ENCODE measurements around the gene PDLIM5. TPM values are rescaled to one million over a fixed set of nuclear protein-coding genes. Genes with fewer than 3 reads are reported as not detected.
"Not testable (repeated sequence)": the region's sequence is repeated elsewhere in the genome, so short reads cannot be mapped to it uniquely, and the experiment has no call there.

Gene PDLIM5
- total RNA-seq (1,000 to 10,000 TPM in 7 of 9 donors, 100 to 1,000 TPM in 2; 814 to 1,378 (median 1,064) TPM), polyA plus RNA-seq (100 to 1,000 TPM; 262 to 648 TPM)
- long read RNA-seq, donor 1, full-length matches to known transcripts: 23 of 1,018 reads
- long read RNA-seq, donor 1, partial matches to known transcripts: 172 of 1,018 reads
- long read RNA-seq, donor 1, other reads (novel, unspliced or antisense): 823 of 1,018 reads
- long read RNA-seq, donor 2, full-length matches to known transcripts: 78 of 2,489 reads
- long read RNA-seq, donor 2, partial matches to known transcripts: 474 of 2,489 reads
- long read RNA-seq, donor 2, other reads (novel, unspliced or antisense): 1,937 of 2,489 reads
- long read RNA-seq, donor 3, full-length matches to known transcripts: 13 of 500 reads
- long read RNA-seq, donor 3, partial matches to known transcripts: 89 of 500 reads
- long read RNA-seq, donor 3, other reads (novel, unspliced or antisense): 398 of 500 reads

GRCh38 chr4:94451695-94452475, at the start of gene PDLIM5:
PDLIM5 (plus strand) TSS chr4:94451942; CDS start chr4:94455289, 3,347 bp downstream.
- no peaks in the 10 kb centered on the region for H3K27me3 ChIP-seq
- H3K27ac ChIP-seq: peak within 1 kb of the TSS; percentile 96 to 100 (median 99)
- H3K4me1 ChIP-seq: peaks cover 0 to 46% (median 18%) of the 10 kb centered on the region in 12 donors
- peak; percentile 93 to 96 (median 94) for DNase-seq
- ATAC-seq: peak; percentile 86 to 96 (median 92)
- H3K36me3 ChIP-seq: peaks cover 0 to 19% (median 15%) of the 10 kb centered on the region in 9 donors
- 0 to 1% (median 0%) methylated on average over 42 to 88 of the region's 88 CpGs for WGBS, 4 donors
- no peaks in the 10 kb centered on the region for H3K9me3 ChIP-seq
- TF ChIP-seq POLR2A (IDR thresholded peaks at IDR 0.05): peak in 1 of 2 donors; percentile 98
- TF ChIP-seq, protein P1, sequence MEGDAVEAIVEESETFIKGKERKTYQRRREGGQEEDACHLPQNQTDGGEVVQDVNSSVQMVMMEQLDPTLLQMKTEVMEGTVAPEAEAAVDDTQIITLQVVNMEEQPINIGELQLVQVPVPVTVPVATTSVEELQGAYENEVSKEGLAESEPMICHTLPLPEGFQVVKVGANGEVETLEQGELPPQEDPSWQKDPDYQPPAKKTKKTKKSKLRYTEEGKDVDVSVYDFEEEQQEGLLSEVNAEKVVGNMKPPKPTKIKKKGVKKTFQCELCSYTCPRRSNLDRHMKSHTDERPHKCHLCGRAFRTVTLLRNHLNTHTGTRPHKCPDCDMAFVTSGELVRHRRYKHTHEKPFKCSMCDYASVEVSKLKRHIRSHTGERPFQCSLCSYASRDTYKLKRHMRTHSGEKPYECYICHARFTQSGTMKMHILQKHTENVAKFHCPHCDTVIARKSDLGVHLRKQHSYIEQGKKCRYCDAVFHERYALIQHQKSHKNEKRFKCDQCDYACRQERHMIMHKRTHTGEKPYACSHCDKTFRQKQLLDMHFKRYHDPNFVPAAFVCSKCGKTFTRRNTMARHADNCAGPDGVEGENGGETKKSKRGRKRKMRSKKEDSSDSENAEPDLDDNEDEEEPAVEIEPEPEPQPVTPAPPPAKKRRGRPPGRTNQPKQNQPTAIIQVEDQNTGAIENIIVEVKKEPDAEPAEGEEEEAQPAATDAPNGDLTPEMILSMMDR (IDR thresholded peaks at IDR 0.05): peak in 1 of 12 donors; percentile 3
- H3K4me3 ChIP-seq: peak within 1 kb of the TSS; percentile 67 to 99 (median 92)
- intact Hi-C loops (cut with DNase I): loop anchor here (2.0 to 10.0 kb wide), 14 partner anchors 39 to 150 kb away; no protein-coding TSS in a partner anchor

- H3K27me3 ChIP-seq, H3K36me3 ChIP-seq, H3K27ac ChIP-seq, DNase-seq, H3K9me3 ChIP-seq, H3K4me3 ChIP-seq, ATAC-seq: not testable (repeated sequence)
- intact Hi-C loops (cut with DNase I): loop anchor here in 1 of 10 donors (10.0 kb wide), 1 partner anchor 122 kb away; no protein-coding TSS in a partner anchor
- WGBS, 4 donors: 95 to 97% (median 96%) methylated on average over 4 of the region's 4 CpGs
- peaks cover 0 to 33% (median 13%) of the 10 kb centered on the region in 12 donors for H3K4me1 ChIP-seq
Measured at GRCh38 chr4:94402439-94402838, 49.3 kb upstream of the PDLIM5 start.

DNA sequence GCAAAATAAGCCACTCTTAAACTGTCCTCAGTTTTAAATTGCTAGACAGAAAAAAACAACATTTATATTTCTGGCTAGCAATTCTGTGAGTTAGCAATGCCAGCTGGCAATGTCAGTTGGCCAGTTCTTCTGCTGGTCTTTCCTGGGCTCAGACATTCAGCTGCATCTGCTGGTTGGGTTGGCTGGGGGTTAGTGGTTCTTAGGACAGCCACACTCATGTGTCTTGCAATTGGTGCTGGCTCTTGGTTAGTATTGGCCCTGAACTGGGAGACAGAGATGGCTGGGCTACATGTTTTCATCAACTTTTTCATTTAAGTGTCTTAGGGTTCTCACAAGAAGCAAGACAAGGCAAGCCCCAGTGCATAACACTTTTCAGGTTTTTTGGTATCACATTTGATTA, 48.0 kb upstream of the PDLIM5 start:
- Histone ChIP-seq H3K36me3 (no peaks in the 10 kb centered on the region), H3K9me3 (peaks cover 0 to 5% (median 0%) of the 10 kb centered on the region in 12 donors), H3K4me1 (peaks cover 0 to 40% (median 13%) of the 10 kb centered on the region in 12 donors), H3K4me3 (no peak overlapping the region), H3K27me3 (no peaks in the 10 kb centered on the region), H3K27ac (peak overlapping the region in 3 of 12 donors; percentile 7 to 24 (median 7))
- no peak for TF ChIP-seq POLR2A (IDR thresholded peaks at IDR 0.05)
- TF ChIP-seq, protein P1 (IDR thresholded peaks at IDR 0.05): no peak
- DNase-seq: peak in 2 of 5 donors; percentile 18 to 44
- no peak for ATAC-seq
- intact Hi-C loops (cut with DNase I): loop anchor here in 1 of 10 donors (10.0 kb wide), 1 partner anchor 121 kb away; no protein-coding TSS in a partner anchor

- Histone ChIP-seq H3K27ac (peak overlapping the region; percentile 65 to 94 (median 83)), H3K4me3 (peak overlapping the region in 4 of 12 donors; percentile 4 to 25 (median 16)), H3K9me3 (peaks cover 0 to 5% (median 0%) of the 10 kb centered on the region in 12 donors), H3K36me3 (no peaks in the 10 kb centered on the region), H3K27me3 (no peaks in the 10 kb centered on the region), H3K4me1 (peaks cover 0 to 56% (median 15%) of the 10 kb centered on the region in 12 donors)
- ATAC-seq (peak; percentile 31 to 48 (median 42)), DNase-seq (peak in 4 of 5 donors; percentile 68 to 79 (median 74))
- TF ChIP-seq POLR2A (IDR thresholded peaks at IDR 0.05): no peak
- TF ChIP-seq, protein P1 (IDR thresholded peaks at IDR 0.05): peak; percentile 84 to 96 (median 90)
- WGBS, 4 donors: 9 to 17% (median 15%) methylated on average over 10 of the region's 10 CpGs
- intact Hi-C loops (cut with DNase I): loop anchor here (1.0 to 10.0 kb wide), 10 partner anchors 55 to 190 kb away; no protein-coding TSS in a partner anchor
Measured at GRCh38 chr4:94406668-94407437, 44.9 kb upstream of the PDLIM5 start.
